Kidney glomerular epithelial cell (primary cell): ENCODE measurements around the gene PEMT.

Source experiments
- DNase-seq: peaks from one replicate; lab custom pipeline; 2025; lab: John Stamatoyannopoulos, UW

The PEMT gene

DNA sequence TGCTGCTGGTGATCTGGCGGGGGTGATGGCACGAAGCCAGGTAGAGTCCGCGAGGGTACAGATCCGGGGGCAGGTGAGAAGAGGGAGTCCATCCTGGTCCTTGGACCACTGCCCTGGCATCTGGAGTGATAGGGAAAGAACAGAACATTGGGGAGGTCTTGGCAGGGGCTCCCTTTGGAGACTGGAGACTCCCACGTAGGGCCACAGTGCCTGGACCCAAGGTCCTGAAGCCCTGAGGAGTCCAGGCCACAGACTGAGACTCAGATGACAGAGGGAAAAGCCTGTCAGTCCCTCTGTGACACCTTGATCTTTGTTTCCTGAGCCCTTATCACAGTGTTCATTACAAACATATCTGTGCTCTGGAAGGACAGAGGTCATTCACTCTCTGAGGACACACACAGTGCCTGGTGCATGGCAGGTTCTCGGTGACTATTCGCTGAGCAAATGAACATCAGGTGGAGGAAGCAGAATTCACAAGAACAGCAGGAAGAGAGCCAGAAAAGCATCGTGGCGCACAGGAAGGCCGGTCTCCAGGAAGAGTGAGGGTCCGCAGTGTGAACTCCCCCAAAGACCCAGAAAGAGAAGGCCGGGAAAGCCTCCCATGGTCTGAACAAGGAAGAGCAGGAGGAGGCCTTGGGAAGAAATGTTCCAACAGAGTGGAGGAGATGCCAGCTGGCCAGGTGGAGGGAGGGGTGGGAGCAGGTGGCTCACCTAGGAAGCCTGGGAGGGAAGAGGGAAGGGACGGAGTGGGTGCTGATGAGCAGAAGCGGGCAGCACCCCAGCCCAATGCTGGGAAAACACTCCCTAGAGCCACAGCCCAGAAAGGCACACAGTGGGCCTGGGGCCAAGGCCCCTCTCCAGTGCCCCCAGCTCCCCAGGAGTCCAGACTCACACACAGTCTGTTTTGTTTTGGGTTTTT, 20.5 kb downstream of the PEMT start:
- DNase-seq: no peak

DNA sequence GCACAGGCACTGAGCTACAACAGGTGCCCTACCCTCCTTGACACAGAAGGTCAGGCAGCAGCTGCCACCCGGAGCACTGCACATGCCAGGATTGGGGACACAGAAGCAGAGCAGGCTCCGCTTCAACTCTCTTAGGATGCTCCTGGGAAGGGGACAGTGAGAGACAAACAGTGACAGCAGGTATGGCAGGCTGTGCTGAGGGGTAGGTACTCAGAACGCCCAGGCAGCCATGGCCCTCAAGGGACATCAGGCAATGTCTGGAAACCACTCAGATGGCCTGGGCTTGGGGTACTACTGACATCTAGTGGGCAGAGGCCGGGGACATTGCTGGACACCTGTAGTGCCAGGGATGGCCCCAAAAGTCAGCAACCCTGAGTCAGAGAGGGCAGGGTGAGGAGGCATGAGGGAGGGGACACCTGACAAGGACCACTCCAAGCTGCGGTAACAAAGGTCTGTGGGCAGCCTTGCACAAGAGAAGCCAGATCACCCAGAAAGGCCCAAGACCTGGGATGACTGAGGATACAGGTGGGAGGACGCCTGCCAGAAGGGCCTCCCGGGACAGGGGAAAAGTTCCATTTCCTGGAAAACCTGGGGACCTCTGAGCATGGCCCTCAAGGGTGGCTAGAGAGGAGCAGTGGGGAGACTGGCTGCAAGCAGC, 21.2 kb downstream of the PEMT start:
- DNase-seq: no peak

DNA sequence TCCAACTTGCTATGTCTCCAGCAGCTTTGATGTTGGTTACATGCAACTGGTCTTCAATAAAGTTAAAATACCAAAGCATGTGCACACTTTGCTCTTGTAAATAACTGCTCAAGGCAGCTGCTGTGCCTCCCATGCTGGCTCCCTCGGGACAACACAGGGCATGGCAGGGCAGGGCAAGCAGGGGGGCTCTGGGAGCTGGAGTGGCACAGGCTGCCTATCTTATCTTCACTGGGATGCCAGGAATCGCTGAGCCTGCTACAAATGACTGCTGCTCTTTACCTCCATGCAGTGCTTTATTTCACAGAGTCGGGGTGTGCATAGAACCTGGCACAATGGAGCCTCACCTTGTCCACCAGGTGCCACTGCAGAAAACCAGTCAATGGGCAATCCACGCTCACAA, 21.8 kb downstream of the PEMT start:
- no peak for DNase-seq

DNA sequence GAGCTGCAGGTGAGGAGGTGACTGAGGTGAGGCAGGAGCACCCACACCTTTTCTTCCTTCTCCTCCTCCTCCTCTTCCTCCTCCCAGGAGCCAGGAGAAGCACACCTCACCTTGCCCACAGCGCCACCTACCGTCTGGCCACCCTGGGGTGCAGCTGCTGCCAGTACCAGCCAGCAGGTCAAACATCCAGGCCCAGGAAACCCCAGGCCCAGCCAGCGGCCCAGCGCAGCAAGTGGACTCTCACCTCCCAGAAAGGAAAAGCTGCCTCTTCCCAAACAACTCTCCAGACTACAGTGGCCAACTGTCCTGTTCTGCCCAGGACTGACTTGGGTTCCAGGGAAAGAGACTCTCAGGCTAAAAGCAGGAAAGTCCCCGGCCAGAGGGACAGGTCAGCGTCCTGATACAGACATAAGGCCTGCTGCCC, 22.7 kb downstream of the PEMT start:
- peak; percentile 29 for DNase-seq

DNA sequence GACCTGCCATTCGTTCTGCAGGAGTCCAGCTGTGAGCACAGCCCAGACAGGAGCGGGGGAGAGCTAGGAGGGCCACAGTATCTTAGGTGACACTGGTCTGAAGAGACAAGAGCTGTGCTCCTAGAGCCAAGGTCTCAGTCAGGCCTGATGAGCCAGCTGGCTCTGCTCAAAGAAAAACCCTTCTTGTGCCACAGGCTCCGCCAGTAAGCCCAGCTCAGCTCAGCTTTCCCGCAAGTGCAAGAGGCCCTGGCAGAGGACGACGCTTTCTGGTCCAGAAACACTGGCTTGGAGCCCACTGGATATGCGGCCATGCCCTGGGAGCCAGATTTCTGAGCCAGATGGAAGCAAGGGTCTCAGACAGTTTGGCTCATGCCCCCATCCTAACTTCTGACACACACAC, 23.9 kb downstream of the PEMT start:
- no peak for DNase-seq

DNA sequence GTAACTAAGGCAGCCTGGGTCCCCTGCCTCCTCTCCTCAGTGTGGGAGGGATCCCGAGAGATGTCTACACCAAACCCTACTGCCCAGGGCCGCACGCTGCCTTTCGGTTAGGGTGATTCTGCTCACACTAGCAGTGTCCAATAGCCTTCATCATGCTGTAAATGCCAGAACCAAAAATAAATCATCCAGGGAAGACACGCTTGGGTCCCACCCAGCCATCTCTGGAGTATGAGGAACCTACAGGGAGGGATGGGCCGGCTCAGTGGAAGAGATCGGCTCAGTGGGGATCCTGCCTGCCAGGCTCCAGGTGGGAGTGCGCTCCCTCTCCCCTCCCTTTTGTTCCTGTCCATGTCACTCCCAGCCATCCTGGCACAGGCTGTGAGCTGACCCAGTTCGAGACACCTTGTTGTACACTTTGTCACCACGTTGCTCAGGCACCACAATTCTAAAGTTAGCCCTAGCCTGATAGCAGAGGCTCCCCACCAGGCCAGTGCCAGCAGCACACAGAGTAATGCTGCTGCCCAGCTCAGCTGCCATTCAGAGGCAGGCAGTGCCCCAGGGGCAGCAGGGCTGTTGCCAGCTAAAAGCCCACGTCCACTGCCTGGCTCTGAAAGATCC, 24.5 kb downstream of the PEMT start:
- no peak for DNase-seq

DNA sequence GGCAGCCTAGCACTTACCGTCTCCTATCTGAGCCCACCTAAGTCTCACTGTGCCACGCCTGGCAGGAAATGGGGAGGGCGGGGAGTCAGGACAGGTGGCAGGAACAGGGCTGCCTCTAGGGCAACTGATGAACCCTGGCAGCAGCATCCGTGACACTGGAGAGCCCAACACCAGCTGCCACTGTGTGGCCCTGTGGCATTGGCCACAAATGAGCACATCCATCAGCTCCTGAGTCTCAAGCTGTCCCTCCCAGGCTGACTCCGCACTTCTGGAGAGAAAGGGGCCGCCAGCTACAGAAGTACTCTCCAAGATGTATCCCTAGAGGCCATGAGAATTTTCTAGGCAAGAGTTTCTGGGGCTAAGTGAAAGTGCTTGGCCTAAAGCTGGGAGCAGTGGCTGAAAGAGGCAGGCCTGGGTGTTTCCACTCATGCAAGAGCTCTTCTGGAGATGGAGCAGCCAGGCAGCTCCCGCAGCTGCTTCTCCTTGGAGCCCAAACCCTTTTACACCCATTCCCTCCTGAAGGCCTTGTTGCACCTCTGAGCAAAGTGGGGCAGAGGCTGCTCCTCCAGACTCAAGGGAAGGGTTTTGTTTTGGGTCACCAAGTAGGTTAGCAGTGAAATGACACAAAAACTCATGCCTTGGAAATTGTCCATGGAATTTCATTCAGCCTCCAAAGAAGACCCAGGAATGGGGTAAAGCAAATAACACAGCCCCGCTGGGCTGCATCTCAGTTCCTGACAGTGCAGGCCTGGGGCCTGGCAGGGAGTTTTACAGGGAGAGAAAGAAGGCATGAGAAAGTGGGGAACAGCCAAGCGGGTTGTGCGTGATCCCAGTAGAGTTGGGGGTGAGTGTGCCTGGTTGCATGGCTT, 25.8 kb downstream of the PEMT start:
- no peak for DNase-seq

DNA sequence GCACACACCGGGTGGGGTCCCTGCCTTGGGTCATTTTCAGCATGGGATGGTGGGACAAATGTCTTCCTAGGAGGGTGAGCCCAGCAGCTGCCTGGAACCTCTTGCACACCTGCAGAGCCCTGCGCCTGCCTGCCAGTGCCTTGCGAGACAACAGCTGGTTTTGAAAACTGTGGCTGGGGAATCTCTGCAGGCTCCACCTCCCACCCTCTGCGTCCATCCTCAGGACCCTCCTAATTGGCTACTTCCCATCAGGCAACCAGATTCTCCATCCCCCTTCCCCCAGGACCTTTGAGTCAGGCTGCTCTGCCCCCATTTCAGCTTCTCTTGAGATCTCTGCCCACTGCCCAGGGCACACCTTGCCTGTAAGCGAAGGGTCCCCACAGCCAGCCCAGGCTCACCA, 26.6 kb downstream of the PEMT start:
- DNase-seq: no peak

DNA sequence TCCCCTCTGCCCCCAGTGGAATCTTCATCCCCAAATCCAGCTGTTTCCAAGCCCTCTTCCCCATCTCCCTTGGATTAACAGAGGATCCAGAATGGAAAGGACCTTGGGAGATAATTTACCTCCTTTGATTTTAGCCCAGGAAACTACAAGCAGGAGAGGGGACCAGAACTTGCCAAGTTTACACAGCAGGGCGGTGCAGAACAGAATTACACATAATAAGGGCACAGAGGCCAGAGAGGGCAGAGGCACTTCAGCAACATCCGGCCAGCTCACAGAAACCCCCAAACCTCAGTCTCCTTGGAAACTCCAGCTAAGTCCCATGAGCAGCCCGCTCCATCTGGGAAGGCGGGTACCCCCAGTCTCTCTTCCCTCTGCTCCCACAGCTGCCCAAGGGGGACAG, 27.2 kb downstream of the PEMT start:
- no peak for DNase-seq

DNA sequence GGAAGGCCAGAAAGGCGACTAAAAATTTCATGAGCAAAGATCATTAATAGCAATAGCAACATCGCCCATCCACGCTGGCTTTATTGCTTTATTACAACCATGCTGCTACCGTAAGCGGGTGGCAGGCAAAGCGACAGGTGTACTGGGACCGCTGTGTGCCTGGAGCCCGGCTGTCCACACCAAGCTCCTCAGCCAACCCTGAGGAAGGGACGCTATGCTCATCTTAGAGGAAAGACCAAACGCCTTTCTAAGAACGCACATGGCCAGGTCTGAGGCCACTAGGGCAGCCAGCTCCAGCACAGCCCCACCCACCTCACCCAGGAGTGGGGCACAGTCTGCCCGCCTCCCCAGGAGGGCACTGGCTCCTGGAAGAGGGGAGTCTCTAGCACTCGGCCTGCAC, 28.0 kb downstream of the PEMT start:
- DNase-seq: no peak

DNA sequence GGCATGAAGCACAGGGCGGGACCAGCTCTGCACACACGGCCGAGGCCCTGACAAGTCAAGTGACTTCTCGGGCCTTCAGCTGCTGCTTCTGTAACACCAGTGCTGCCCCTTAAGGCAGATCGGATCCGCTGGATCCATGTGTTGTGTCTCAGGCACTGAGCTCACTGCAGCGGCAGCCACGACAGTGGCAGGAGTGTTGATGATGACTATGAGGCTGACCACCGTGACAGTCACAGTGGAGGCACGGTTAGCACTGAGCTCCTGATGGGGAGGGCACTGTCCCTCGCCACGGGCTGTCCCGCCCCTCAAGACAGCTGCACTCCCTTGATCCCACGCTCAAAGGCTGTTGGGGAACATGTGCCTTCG, 29.4 kb downstream of the PEMT start:
- no peak for DNase-seq

DNA sequence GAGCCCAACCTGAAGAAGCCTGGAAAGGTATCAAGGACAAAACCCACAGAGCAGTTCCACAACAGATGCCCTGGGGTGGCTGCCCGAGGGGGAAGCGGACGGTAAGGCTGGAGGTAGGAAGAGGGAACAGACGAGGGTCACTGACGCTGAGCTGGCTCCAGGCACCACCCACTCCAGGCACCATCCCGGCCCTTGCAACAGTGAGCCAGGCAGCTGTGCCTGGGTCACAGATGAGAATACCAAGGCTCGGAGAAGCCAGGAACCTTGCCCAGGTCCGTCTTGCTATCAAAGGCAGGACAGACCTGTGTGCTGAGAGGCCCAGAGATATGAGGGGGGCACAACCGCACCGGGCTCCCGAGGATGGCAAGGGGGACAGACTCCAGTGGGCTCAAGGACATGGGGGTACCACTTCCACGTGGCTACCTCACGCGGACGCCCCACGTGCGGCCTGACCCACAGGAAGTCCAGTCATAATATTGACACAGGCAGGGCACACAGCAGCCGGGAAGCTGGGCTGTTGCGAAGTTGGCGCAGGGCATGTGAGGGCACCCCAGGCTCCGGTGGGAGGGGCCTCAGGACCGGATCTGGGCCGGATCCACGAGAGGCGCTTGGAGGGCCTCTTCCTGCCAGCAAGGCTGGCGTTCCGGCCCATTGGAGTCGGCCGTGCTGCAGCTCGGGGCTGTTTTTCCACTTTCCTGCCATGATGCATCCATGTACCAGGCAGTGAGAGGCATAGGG, 29.9 kb downstream of the PEMT start:
- DNase-seq: peak; percentile 43

DNA sequence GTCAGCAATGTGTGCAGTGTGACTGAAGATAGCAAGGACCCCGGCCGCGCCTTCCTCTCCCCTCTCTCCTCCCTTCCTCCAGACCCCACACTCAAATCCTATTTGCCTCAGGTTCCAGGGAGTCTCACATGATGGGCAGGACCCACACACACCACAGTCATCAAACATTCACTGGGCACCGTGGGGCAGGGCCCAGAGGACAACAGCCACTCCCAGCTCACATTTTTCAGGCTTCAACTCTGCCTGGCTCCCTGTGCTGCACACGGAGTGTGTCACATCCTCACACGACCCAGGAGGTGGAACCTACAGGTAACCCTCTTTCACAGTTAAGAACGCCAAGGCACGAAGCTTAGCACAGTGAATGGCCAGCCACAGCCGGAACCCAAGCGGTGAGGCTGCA, 30.5 kb downstream of the PEMT start:
- no peak for DNase-seq

DNA sequence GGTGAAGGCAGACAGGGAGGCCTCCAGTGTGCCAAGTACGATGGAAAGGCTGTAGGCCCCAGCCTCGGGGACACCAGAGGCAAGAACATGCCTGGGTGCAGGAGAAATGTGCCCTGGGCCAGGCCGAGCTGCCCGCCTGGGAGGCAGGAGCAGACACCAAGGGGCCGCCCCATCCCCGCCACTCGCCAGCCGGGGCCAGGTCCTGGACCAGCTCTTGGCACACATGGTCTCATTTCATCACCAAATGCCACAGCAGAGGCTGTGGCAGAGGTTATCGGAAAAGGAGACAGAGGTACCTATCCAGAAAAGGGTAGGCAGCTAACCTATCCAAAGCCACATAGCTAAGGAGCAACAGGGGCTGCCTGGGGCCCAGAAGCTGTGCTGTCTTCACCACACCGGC, 31.3 kb downstream of the PEMT start:
- no peak for DNase-seq

DNA sequence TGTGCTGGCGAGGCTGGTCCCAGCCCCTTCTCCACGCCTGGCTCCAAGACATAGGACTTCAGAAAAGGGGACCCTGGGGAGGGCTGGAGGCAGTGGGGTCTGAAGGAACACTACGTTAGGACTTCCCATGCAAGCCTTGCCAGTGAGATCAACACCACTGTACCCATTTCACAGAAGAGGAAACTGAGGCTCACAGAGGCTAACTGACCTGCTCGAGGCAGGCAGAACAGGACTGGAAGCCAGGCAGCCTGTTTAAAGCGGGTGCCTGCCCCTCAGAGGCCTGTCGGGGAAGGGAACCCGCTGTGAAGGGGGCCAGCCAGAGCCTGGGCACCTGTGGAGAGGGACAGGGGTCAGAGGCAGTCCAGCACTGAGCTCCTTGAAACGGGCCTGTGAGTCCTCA, 32.3 kb downstream of the PEMT start:
- no peak for DNase-seq

DNA sequence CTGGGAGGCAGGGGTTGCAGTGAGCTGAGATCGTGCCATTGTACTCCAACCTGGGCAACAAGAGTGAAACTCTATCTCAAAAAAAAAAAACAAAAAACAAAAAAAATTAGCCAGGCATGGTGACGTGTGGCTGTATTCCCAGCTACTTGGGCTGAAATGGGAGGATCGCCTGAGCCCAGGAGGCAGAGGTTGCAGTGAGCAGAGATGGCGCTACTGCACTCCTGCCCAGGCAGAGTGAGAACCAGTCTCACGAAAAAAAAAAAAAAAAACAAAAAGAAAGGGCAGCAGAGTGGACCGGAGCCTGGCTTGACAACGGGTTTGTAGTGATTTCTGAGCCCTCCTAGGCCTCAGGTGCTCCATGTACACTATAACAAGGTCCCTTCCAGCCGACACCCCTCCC, 33.1 kb downstream of the PEMT start:
- DNase-seq: no peak

DNA sequence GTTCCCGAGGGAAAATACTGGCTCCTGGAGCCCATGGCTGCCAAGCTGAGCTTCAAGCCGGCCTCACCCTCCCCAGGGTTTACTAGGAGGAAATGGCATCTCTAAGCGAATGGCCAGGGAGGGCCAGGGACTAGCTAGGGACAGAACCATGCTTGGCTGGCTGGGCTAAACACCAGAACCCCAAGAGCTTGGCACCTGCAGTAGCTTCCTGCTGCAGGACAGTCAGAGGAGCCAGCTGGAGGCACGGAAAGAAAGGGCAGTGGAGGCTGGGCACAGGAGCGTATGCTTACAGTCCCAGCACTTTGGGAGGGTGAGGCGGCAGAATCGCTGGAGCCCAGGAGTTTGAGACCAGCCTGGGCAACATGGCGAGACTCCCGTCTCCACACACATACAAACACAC, 33.7 kb downstream of the PEMT start:
- DNase-seq: no peak

DNA sequence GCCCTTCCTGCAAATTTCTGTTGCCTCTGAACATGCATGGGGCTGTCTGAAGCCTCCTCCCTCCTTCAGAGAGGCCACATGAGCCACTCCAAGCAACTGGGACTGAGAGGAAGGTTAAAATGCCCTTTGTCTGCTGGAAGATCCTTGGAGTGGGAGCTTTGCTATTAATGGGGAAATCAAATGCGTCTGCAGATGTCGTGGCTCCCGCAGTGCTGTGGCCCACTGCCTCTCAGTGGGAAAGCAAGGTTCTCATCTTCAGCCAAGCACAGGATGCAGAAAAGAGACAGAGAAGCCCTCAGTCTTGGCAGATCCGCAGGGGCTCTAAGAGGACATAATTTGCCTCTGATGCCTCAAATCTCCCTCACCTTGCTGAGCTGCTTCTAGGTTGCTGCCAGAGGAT, 34.8 kb downstream of the PEMT start:
- no peak for DNase-seq

DNA sequence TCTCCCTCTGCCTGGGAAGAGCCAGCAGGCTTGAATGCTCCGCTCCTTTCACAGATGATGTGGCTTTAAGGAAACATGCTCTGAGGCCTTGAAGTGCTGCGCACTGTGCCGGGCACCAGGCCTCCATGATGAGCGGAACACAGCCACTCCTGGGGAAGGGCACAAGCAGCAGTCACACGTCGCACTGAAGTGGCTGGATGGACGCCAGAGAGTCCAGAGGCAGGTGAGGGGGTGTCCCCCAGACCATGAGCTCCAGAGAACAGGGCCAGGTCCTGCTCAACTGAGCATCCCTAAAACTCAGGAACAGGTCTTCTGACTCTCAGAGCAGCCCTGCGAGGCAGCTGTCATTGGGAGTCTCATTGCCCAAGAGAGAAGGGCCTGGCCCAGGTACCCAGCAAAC, 35.6 kb downstream of the PEMT start:
- DNase-seq: no peak

DNA sequence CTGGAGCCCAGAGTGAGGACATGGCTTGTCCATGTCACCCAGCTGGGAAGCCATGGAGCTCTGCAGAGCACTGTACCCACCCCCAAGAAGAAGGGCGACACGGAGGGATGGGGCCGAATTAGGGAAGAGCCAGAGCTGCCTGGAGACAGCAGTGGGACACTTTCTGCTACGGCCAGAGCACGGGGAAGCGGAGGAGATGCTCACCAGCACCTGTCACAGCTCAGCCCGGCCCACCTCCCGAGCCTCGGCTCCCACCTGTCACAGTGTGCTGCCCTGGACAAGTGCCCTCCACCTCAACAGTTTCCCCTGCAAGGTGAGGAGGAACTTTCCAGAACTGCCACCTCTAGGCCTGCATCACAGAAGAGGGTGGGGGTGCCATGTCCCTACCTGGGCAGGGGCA, 36.4 kb downstream of the PEMT start:
- DNase-seq: no peak

DNA sequence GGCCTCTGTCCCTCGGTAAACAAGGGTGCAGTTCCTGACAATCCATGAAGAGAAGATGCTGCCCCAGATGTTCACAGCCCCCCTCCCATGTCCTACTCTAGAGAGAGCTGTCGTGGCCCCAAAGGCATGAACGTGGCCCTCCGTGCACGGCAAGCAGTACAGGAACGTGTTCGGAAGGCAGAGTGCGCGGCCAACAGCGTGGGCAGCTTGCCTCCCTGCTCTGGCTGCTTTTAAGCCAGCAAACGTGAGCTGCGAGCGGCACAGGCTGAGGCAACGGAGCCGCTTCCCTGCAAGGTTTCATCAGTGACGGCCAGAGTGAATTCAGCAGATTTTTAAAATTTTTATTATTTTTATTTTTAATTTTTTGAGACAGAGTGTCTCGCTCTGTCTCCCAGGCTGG, 37.2 kb downstream of the PEMT start:
- DNase-seq: no peak
